B cell (primary cell): ENCODE results near the gene ACAP3. TPM values are rescaled to one million over a fixed set of nuclear protein-coding genes. Genes with fewer than 3 reads are reported as not detected.

Source experiments
- ATAC-seq: fragments of 200-7000 bp; cut with Tn5 transposase; one replicate; pipeline ENCODE4 v1.10.0; 2021; ENCODE audit warnings: low read depth, mild to moderate bottlenecking, moderate number of reproducible peaks, moderate library complexity
- CTCF ChIA-PET: fragments of 350-600 bp; sonication (Branson Sonifier 250); formaldehyde crosslinking; loops from one replicate; lab custom pipeline; 2021; ENCODE audit warnings: antibody characterized with exemption, inconsistent platforms; lab: Charles Lee
- POLR2A ChIA-PET: fragments of 350-600 bp; sonication (Branson Sonifier 250); formaldehyde crosslinking; loops from one replicate; lab custom pipeline; 2021; ENCODE audit warnings: antibody characterized with exemption; lab: Charles Lee
- DNase-seq: peaks from one replicate; pipeline ENCODE4 v3.0.0; 2013
- H2AFZ ChIP-seq: 2 replicates; pipeline ENCODE4 v1.6.1; 2012; ENCODE audit warnings: mild to moderate bottlenecking, low read depth, low read length; ENCODE audit not compliant: insufficient read depth, poor library complexity, severe bottlenecking
- H3K27ac ChIP-seq, 2 donors: 1 replicate in 1 of 2; 2 replicates in 1 of 2; pipeline ENCODE4 v1.5.1; 2012 to 2013; ENCODE audit warnings: low read length in 2 of 2, mild to moderate bottlenecking in 2 of 2, moderate library complexity in 1 of 2
- H3K27me3 ChIP-seq, 4 experiments: fragments of 200-600 bp in 1 of 4; sonication (generic) in 1 of 4; replicated peaks in 1 of 4; 1 replicate in 2 of 4; 2 replicates in 2 of 4; pipeline versions ENCODE4 v1.6.1 to v1.7.0; 2013 to 2016; ENCODE audit warnings: low read length in 3 of 4, mild to moderate bottlenecking in 2 of 4, mixed read lengths in 1 of 4, moderate library complexity in 1 of 4; ENCODE audit not compliant: insufficient read depth in 4 of 4, control insufficient read depth in 3 of 4; ENCODE audit errors: control extremely low read depth in 1 of 4
- H3K36me3 ChIP-seq, 2 experiments: replicated peaks in 1 of 2; 1 replicate in 1 of 2; 2 replicates in 1 of 2; pipeline versions ENCODE4 v1.6.1 to v1.7.1; 2013; ENCODE audit warnings: low read length in 1 of 2; ENCODE audit not compliant: insufficient read depth in 2 of 2, control insufficient read depth in 1 of 2; ENCODE audit errors: control extremely low read depth in 1 of 2, extremely low read depth in 1 of 2
- H3K4me1 ChIP-seq, 2 donors: fragments of 200-600 bp in 1 of 2; sonication (generic) in 1 of 2; 1 replicate in 1 of 2; 2 replicates in 1 of 2; pipeline versions ENCODE4 v1.5.1 to v1.6.1; 2013 to 2017; ENCODE audit warnings: low read length in 2 of 2; ENCODE audit not compliant: control insufficient read depth in 2 of 2, insufficient read depth in 2 of 2
- H3K4me2 ChIP-seq: replicated peaks from 2 replicates; pipeline ENCODE3; 2012; ENCODE audit warnings: mild to moderate bottlenecking, low read depth, low read length; ENCODE audit not compliant: poor library complexity, severe bottlenecking
- H3K4me3 ChIP-seq, 5 experiments: fragments of 200-600 bp in 1 of 5; sonication (generic) in 1 of 5; 1 replicate in 3 of 5; 2 replicates in 2 of 5; pipeline versions ENCODE4 v1.5.1 to v1.7.0; 2011 to 2016; ENCODE audit warnings: low read length in 4 of 5, mild to moderate bottlenecking in 4 of 5, low read depth in 2 of 5, control low read depth in 1 of 5, moderate library complexity in 1 of 5; ENCODE audit not compliant: insufficient read depth in 1 of 5; ENCODE audit errors: control extremely low read depth in 1 of 5, extremely low read depth in 1 of 5
- H3K79me2 ChIP-seq: fragments of 200-600 bp; sonication (generic); one replicate; pipeline ENCODE4 v1.6.0; 2016; ENCODE audit warnings: low read length; ENCODE audit not compliant: control insufficient read depth, insufficient read depth
- H3K9ac ChIP-seq: fragments of 200-600 bp; sonication (generic); 2 replicates; pipeline ENCODE4 v1.6.1; 2017; ENCODE audit warnings: mild to moderate bottlenecking, low read length, moderate library complexity
- H3K9me3 ChIP-seq, 3 donors: one replicate each; pipeline versions ENCODE4 v1.6.1 to v1.7.1; 2013; ENCODE audit warnings: low read length in 2 of 3; ENCODE audit not compliant: control insufficient read depth in 2 of 3, insufficient read depth in 1 of 3; ENCODE audit errors: control extremely low read depth in 1 of 3
- H4K20me1 ChIP-seq: 2 replicates; pipeline ENCODE4 v1.6.0; 2012; ENCODE audit warnings: mild to moderate bottlenecking, low read length; ENCODE audit not compliant: insufficient read depth, control insufficient read depth, poor library complexity, severe bottlenecking
- H3K27ac Mint-ChIP-seq: one replicate; pipeline ENCODE4 v1.8.0; 2021; ENCODE audit warnings: mixed read lengths
- H3K27me3 Mint-ChIP-seq: one replicate; pipeline ENCODE4 v1.8.0; 2021; ENCODE audit warnings: mixed read lengths
- H3K4me1 Mint-ChIP-seq: one replicate; pipeline ENCODE4 v1.8.0; 2021; ENCODE audit warnings: mixed read lengths
- H3K4me3 Mint-ChIP-seq: one replicate; pipeline ENCODE4 v1.8.0; 2021; ENCODE audit warnings: mixed read lengths
- H3K9me3 Mint-ChIP-seq: one replicate; pipeline ENCODE4 v1.8.0; 2022; ENCODE audit warnings: mixed read lengths; ENCODE audit not compliant: insufficient read depth
- CTCF ChIP-seq: fragments of 200-600 bp; IDR thresholded peaks from one replicate; pipeline ENCODE4 v1.8.0; 2022; ENCODE audit warnings: antibody characterized with exemption, mild to moderate bottlenecking
- EZH2 ChIP-seq: IDR thresholded peaks from 2 replicates; pipeline ENCODE4 v1.6.1; 2012; ENCODE audit warnings: borderline replicate concordance, low read depth, mild to moderate bottlenecking, moderate library complexity, low read length; ENCODE audit not compliant: insufficient read depth, poor library complexity, severe bottlenecking
- WGBS: methylation state at CpG from one replicate; pipeline ENCODE4 v1.1.5; 2013; ENCODE audit warnings: missing lambda C conversion rate; ENCODE audit not compliant: insufficient coverage; 5-methylcytosine and 5-hydroxymethylcytosine counted together
- intact Hi-C: fragments of 100-400 bp; cut with micrococcal nuclease; formaldehyde crosslinking; loops from one replicate; pipeline ENCODE4 v1.10.0; 2022
- polyA plus RNA-seq: library from polyadenylated mRNA; depleted of rRNA; stranded (reverse); fragments of >200 nt; gene quantifications from 2 replicates; pipeline ENCODE4 v1.2.3, GENCODE V29; 2012
- total RNA-seq, 2 donors: library from RNA; stranded (reverse); fragments of 120-200 nt in 1 of 2; gene quantifications; 1 replicate in 1 of 2; 2 replicates in 1 of 2; pipeline versions ENCODE4 v1.2.3 to v1.2.4, GENCODE V29; 2013 to 2022

Gene ACAP3
- total and polyA plus RNA-seq, 2 donors (not counting 1 experiment from before 2014, with no cell fraction given): 40.7 to 124 TPM

GRCh38 chr1:1264026-1264425 is 43.7 kb downstream of the ACAP3 start:
- no peaks in the 10 kb centered on the region for H3K27me3 Mint-ChIP-seq
- ATAC-seq (no peak), DNase-seq (no peak)
- POLR2A ChIA-PET: no interaction called here
- CTCF ChIA-PET: interaction anchor here (4.5 kb wide), 1 partner anchor 142 kb away, joined by 26 read pairs; no protein-coding TSS in a partner anchor
- Histone ChIP-seq H2AFZ (no peak overlapping the region), H4K20me1 (peaks cover 85% of the 10 kb centered on the region), H3K27me3 (no peaks in the 10 kb centered on the region), H3K4me1 (peaks cover 0 to 4% of the 10 kb centered on the region in 2 donors), H3K9me3 (no peaks in the 10 kb centered on the region), H3K9ac (no peak overlapping the region), H3K36me3 (peaks cover 0 to 64% of the 10 kb centered on the region in 2 experiments), H3K79me2 (peaks cover 65% of the 10 kb centered on the region), H3K4me2 (no peak overlapping the region), H3K4me3 (no peak overlapping the region), H3K27ac (no peak overlapping the region)
- TF ChIP-seq CTCF: no peak
- no peak for TF ChIP-seq EZH2
- H3K27ac Mint-ChIP-seq: no peak overlapping the region
- WGBS: 94% methylated on average over 9 of the region's 9 CpGs
- H3K4me3 Mint-ChIP-seq: no peak overlapping the region
- H3K9me3 Mint-ChIP-seq: no peaks in the 10 kb centered on the region
- intact Hi-C loops: no loop called here
- H3K4me1 Mint-ChIP-seq: peaks cover 19% of the 10 kb centered on the region

DNA sequence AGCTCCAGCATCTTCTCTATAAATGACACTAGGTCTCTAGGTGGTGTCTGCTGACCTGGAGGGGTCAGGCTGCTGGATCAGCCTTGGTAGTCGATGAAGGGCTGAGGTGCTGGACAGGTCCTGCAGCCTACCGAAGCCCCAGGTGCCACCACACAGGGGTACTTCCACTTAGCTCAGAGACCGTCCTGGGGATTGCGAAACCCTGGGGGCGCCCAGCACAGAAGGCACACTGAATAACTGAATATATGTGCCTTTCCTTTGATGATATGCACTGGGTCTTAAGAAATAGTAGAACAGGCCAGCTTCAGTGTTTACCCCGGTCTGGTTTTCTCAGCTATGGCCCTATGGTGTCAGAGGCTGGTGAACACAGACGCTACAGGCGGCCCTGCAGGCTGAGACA is 45.0 kb downstream of the ACAP3 start:
- H3K4me3 ChIP-seq: no peak overlapping the region
- H3K4me1 Mint-ChIP-seq: peaks cover 16% of the 10 kb centered on the region
- H4K20me1 ChIP-seq: peaks cover 81% of the 10 kb centered on the region
- H3K27me3 Mint-ChIP-seq: no peaks in the 10 kb centered on the region
- no peak overlapping the region for H3K27ac Mint-ChIP-seq
- no peaks in the 10 kb centered on the region for H3K9me3 ChIP-seq
- CTCF ChIA-PET: interaction anchor here (4.5 kb wide), 1 partner anchor 141 kb away, joined by 26 read pairs; no protein-coding TSS in a partner anchor
- POLR2A ChIA-PET: no interaction called here
- TF ChIP-seq CTCF (no peak), EZH2 (no peak)
- no peak overlapping the region for H3K9ac ChIP-seq
- DNase-seq (no peak), ATAC-seq (no peak)
- H3K27ac ChIP-seq: no peak overlapping the region
- no peak overlapping the region for H2AFZ ChIP-seq
- H3K9me3 Mint-ChIP-seq: no peaks in the 10 kb centered on the region
- peaks cover 0 to 59% of the 10 kb centered on the region in 2 experiments for H3K36me3 ChIP-seq
- peaks cover 0 to 4% of the 10 kb centered on the region in 2 donors for H3K4me1 ChIP-seq
- no peak overlapping the region for H3K4me3 Mint-ChIP-seq
- WGBS: 95% methylated on average over 8 of the region's 8 CpGs
- H3K79me2 ChIP-seq: peaks cover 62% of the 10 kb centered on the region
- intact Hi-C loops: no loop called here
- H3K4me2 ChIP-seq: no peak overlapping the region
- no peaks in the 10 kb centered on the region for H3K27me3 ChIP-seq
